Nephron progenitor cell (in vitro differentiated cells): ENCODE measurements around the gene SNORC.

Source experiments
- DNase-seq: peaks from one replicate; pipeline ENCODE4 v3.0.0; 2021
- H3K27ac Mint-ChIP-seq: 2 replicates; pipeline ENCODE4 v1.8.0; 2021; ENCODE audit warnings: mild to moderate bottlenecking, moderate library complexity, mixed read lengths
- H3K27me3 Mint-ChIP-seq: 2 replicates; pipeline ENCODE4 v1.8.0; 2021; ENCODE audit warnings: mild to moderate bottlenecking, low read depth, mixed read lengths; ENCODE audit not compliant: poor library complexity
- H3K36me3 Mint-ChIP-seq: 2 replicates; pipeline ENCODE4 v1.8.0; 2021; ENCODE audit warnings: low read depth, mixed read lengths
- H3K4me1 Mint-ChIP-seq: 2 replicates; pipeline ENCODE4 v1.8.0; 2021; ENCODE audit warnings: mixed read lengths
- H3K4me3 Mint-ChIP-seq: 2 replicates; pipeline ENCODE4 v1.8.0; 2021; ENCODE audit warnings: mild to moderate bottlenecking, moderate library complexity, mixed read lengths
- H3K9me3 Mint-ChIP-seq: 2 replicates; pipeline ENCODE4 v1.8.0; 2021; ENCODE audit warnings: mild to moderate bottlenecking, moderate library complexity, mixed read lengths
- CTCF ChIP-seq: fragments of 200-600 bp; sonication (generic); IDR thresholded peaks from 2 replicates; pipeline ENCODE4 v1.5.0; 2021; ENCODE audit warnings: antibody characterized with exemption

The SNORC gene

GRCh38 chr2:232886632-232887031, 16.6 kb downstream of the SNORC start:
- no peak overlapping the region for H3K27ac Mint-ChIP-seq
- H3K4me3 Mint-ChIP-seq: no peak overlapping the region
- no peak for TF ChIP-seq CTCF
- H3K36me3 Mint-ChIP-seq: no peaks in the 10 kb centered on the region
- H3K4me1 Mint-ChIP-seq: peaks cover 28% of the 10 kb centered on the region
- H3K27me3 Mint-ChIP-seq: peaks cover 9% of the 10 kb centered on the region
- no peaks in the 10 kb centered on the region for H3K9me3 Mint-ChIP-seq
- no peak for DNase-seq

DNA sequence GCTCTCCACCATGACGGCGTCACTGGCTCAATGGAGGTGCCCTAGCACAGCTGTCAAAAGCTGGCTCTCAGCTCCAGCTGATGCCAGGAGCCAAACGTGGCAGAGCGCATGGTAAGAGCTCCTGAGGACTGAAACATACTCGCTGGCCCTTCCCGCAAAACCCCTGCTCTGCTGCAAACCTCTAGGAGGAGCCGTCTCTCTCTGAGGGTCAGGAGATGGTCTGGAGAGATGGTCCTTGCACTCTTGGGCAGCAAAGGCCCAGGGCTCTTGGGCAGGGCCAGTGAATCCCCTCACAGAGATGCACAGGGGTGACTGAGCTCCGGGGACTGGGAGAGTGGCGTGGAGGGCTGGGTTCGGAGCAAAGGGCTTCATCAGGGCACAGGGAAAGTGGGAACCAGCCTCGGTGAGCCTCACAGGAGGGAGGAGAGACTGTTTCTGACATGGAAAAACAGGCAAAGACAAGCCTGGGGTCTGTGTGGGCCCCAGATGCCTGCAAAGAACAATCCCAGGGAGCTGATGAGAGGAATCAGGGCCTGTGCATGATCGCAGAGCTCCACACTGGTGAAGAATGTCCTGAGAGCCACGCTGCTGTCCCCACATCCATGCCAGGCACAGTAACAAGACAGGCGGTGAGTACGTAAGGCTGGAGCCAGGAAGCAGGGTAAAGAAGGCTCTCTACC, 17.2 kb downstream of the SNORC start:
- no peak overlapping the region for H3K27ac Mint-ChIP-seq
- no peak for DNase-seq
- no peaks in the 10 kb centered on the region for H3K9me3 Mint-ChIP-seq
- no peak overlapping the region for H3K4me3 Mint-ChIP-seq
- H3K27me3 Mint-ChIP-seq: peaks cover 9% of the 10 kb centered on the region
- H3K4me1 Mint-ChIP-seq: peaks cover 35% of the 10 kb centered on the region
- H3K36me3 Mint-ChIP-seq: no peaks in the 10 kb centered on the region
- no peak for TF ChIP-seq CTCF

GRCh38 chr2:232888099-232888836, 18.2 kb downstream of the SNORC start:
- peaks cover 9% of the 10 kb centered on the region for H3K27me3 Mint-ChIP-seq
- peaks cover 43% of the 10 kb centered on the region for H3K4me1 Mint-ChIP-seq
- no peaks in the 10 kb centered on the region for H3K36me3 Mint-ChIP-seq
- TF ChIP-seq CTCF: no peak
- no peak for DNase-seq
- H3K9me3 Mint-ChIP-seq: no peaks in the 10 kb centered on the region
- H3K4me3 Mint-ChIP-seq: no peak overlapping the region
- H3K27ac Mint-ChIP-seq: no peak overlapping the region

DNA sequence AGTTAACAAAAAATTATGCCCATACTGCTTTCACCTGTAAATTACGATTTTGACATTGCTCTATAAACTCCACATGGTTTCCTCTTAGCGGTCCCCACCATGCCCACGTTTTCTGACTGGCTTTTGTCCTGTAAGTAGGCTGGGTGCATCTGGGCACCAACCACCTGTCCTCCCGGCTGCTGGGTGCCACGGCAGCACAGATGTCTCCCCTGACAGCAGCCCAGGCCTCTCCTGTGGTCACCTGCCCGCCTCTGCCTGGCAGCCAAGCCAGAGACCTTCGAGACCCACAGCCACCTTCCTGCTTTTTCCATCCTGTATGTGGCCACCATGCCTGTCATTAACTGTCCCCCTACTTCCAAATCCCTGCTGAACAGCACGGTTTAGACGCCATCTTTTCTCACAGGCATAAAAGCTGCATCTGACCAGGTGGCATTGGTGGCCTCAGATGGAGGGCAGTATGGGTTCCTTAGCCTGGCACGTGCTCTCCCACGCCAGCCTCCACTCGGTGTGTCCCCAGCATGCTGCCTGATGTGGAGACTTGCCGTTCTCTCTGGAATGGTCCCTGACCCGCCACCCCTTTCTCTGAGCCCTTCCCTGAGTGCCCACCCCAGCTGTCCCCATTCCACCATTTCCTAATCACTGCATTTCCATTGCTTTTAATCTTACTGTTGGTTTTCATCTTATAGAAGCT, 18.9 kb downstream of the SNORC start:
- no peak for TF ChIP-seq CTCF
- H3K36me3 Mint-ChIP-seq: no peaks in the 10 kb centered on the region
- H3K27me3 Mint-ChIP-seq: peaks cover 9% of the 10 kb centered on the region
- H3K4me1 Mint-ChIP-seq: peaks cover 43% of the 10 kb centered on the region
- no peak overlapping the region for H3K27ac Mint-ChIP-seq
- no peaks in the 10 kb centered on the region for H3K9me3 Mint-ChIP-seq
- H3K4me3 Mint-ChIP-seq: no peak overlapping the region
- DNase-seq: no peak

DNA sequence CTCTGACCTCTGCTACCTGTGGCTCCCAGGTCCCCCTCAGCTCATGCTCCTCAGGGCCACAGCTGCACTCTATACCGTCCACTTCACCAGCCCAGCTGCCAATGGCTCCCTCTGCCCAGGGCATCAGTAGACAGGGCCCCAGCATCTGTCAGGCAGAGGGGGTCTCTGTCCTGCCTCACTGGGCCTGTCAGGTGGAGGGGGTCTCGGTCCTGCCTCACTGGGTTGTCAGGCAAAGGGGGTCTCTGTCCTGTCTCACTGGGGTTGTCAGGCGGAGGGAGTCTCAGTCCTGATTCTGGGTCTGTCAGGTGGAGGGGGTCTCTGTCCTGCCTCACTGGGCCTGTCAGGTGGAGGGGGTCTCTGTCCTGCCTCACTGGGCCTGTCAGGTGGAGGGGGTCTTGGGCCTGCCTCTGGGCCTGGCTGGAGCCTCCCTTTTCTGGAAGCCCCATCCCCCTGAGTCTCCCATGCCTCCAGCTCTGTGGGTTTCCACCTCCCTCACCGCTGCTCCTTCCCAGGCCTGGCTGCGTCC, 19.9 kb downstream of the SNORC start:
- H3K9me3 Mint-ChIP-seq: no peaks in the 10 kb centered on the region
- H3K36me3 Mint-ChIP-seq: no peaks in the 10 kb centered on the region
- peaks cover 9% of the 10 kb centered on the region for H3K27me3 Mint-ChIP-seq
- DNase-seq: no peak
- H3K4me3 Mint-ChIP-seq: no peak overlapping the region
- peaks cover 43% of the 10 kb centered on the region for H3K4me1 Mint-ChIP-seq
- H3K27ac Mint-ChIP-seq: peak overlapping the region; percentile 8
- no peak for TF ChIP-seq CTCF
